Measurements from ENCODE around the gene CHST14.

- TF ChIP-seq, protein P1, sequence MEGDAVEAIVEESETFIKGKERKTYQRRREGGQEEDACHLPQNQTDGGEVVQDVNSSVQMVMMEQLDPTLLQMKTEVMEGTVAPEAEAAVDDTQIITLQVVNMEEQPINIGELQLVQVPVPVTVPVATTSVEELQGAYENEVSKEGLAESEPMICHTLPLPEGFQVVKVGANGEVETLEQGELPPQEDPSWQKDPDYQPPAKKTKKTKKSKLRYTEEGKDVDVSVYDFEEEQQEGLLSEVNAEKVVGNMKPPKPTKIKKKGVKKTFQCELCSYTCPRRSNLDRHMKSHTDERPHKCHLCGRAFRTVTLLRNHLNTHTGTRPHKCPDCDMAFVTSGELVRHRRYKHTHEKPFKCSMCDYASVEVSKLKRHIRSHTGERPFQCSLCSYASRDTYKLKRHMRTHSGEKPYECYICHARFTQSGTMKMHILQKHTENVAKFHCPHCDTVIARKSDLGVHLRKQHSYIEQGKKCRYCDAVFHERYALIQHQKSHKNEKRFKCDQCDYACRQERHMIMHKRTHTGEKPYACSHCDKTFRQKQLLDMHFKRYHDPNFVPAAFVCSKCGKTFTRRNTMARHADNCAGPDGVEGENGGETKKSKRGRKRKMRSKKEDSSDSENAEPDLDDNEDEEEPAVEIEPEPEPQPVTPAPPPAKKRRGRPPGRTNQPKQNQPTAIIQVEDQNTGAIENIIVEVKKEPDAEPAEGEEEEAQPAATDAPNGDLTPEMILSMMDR (IDR thresholded peaks at IDR 0.05), result no peak
- TF ChIP-seq POLR2A (IDR thresholded peaks at IDR 0.05), result no peak
Observed at GRCh38 chr15:40456299-40456712, 14.5 kb upstream of the CHST14 start.

Data from heart left ventricle (tissue), 13 donors.